ENCODE data around the gene UQCRQ. TPM values are rescaled to one million over a fixed set of nuclear protein-coding genes. Genes with fewer than 3 reads are reported as not detected.

Gene UQCRQ
- total and polyA plus RNA-seq, 9 of the 15 experiments (the other 6 are each of a cell fraction or from before 2014, with no cell fraction given), result 235 to 2,421 (median 883) TPM

GRCh38 chr5:132853323-132853722 is 13.1 kb upstream of the UQCRQ start (continued):
- no peak for TF ChIP-seq THRAP3 (IDR thresholded peaks at IDR 0.05; ENCODE audit: borderline replicate concordance)
- no peak for TF ChIP-seq ZFPM2 (CRISPR knock-in tag; IDR thresholded peaks at IDR 0.05)
- TF ChIP-seq ZNF324 (CRISPR knock-in tag; IDR thresholded peaks at IDR 0.05), result no peak
- no peak for TF ChIP-seq THRA (IDR thresholded peaks at IDR 0.05)
- no peak for TF ChIP-seq PCBP1 (IDR thresholded peaks at IDR 0.05; ENCODE audit: low read depth, low read length, poor library complexity, severe bottlenecking)
- no peak for TF ChIP-seq HNRNPUL1 (IDR thresholded peaks at IDR 0.05; ENCODE audit: low read length)
- TF ChIP-seq HMG20A (CRISPR knock-in tag; conservative IDR thresholded peaks at IDR 0.05), result no peak
- no peak for TF ChIP-seq TAF7 (tag; IDR thresholded peaks at IDR 0.05)
- TF ChIP-seq RCOR1 (IDR thresholded peaks at IDR 0.05; ENCODE audit: borderline replicate concordance in 1 of 2, low read depth in 2 of 2, low read length in 2 of 2), result no peak

- CTCF ChIA-PET (ENCODE audit: low intra/inter-chr PET ratio), result no interaction called here
- H3K79me2 ChIP-seq (ENCODE audit: control insufficient read depth, insufficient read depth, low read length), result no peaks in the 10 kb centered on the region
- H3K4me1 ChIP-seq (replicated peaks in 1 of 2; ENCODE audit: control insufficient read depth in 2 of 2, insufficient read depth in 2 of 2, low read length in 2 of 2), result peaks cover under 1 to 14% of the 10 kb centered on the region in 2 experiments; a peak in 3 of 5 replicates
- no peaks in the 10 kb centered on the region for H3K9me3 ChIP-seq (replicated peaks; ENCODE audit: control insufficient read depth, insufficient read depth, low read depth, low read length)
- no peak overlapping the region for H3K4me3 ChIP-seq
- DNase-seq (ENCODE audit: extremely low read depth in 1 of 4, low spot score in 3 of 4) (no peak), ATAC-seq (no peak), FAIRE-seq (no peak)
- H3K36me3 ChIP-seq (ENCODE audit: control insufficient read depth, insufficient read depth, low read length), result no peaks in the 10 kb centered on the region
- WGBS (ENCODE audit: insufficient coverage, low coverage, missing lambda C conversion rate), result 10% methylated on average over 1 of the region's 1 CpG
- TF ChIP-seq SMAD4 (CRISPR knock-in tag; conservative IDR thresholded peaks at IDR 0.05) (no peak), ZBTB7A (IDR thresholded peaks at IDR 0.05; ENCODE audit: borderline replicate concordance, control insufficient read depth, low read depth, low read length) (no peak), TSC22D4 (tag; IDR thresholded peaks at IDR 0.05) (no peak), CSDE1 (IDR thresholded peaks at IDR 0.05) (no peak), DIDO1 (tag; IDR thresholded peaks at IDR 0.05; ENCODE audit: low read depth) (no peak), MBD2 (IDR thresholded peaks at IDR 0.05; ENCODE audit: borderline replicate concordance, low read depth) (no peak), ZKSCAN1 (IDR thresholded peaks at IDR 0.05; ENCODE audit: low read depth, low read length) (no peak), ZBTB33 (CRISPR knock-in tag; IDR thresholded peaks at IDR 0.05) (no peak), JUN (IDR thresholded peaks at IDR 0.05; ENCODE audit: borderline replicate concordance, low read depth, low read length) (no peak), JUN (CRISPR knock-in tag; IDR thresholded peaks at IDR 0.05; ENCODE audit: borderline replicate concordance) (no peak), LARP7 (IDR thresholded peaks at IDR 0.05) (no peak)
- no peaks in the 10 kb centered on the region for H3K27me3 ChIP-seq (ENCODE audit: control insufficient read depth in 2 of 2, insufficient read depth in 2 of 2, low read length in 2 of 2)
- H3K9me1 ChIP-seq (ENCODE audit: control insufficient read depth, insufficient read depth, low read length), result no peaks in the 10 kb centered on the region
- in situ Hi-C loops (cut with MboI) (no loop called here), intact Hi-C loops (cut with micrococcal nuclease) (no loop called here)
- no peak overlapping the region for H3K4me2 ChIP-seq (ENCODE audit: insufficient read depth, low read length)
- no peaks in the 10 kb centered on the region for H4K20me1 ChIP-seq (replicated peaks; ENCODE audit: control insufficient read depth, insufficient read depth, low read length)
- POLR2A ChIA-PET, result interaction anchor here (0.6 to 3.0 kb wide), 6 partner anchors 10 to 40 kb away, joined by 3 to 17 read pairs (median 6); partner anchors contain the start of genes GDF9 and UQCRQ
- no peak overlapping the region for H3K9ac ChIP-seq (ENCODE audit: insufficient read depth in 1 of 2, low read depth in 2 of 2, low read length in 2 of 2)
- no TSS peak for BruUV-seq (replicated peaks)
- no peak overlapping the region for H3K27ac ChIP-seq (ENCODE audit: extremely low read depth, low read depth, low read length)
- H2AFZ ChIP-seq (ENCODE audit: low read depth, low read length), result no peak overlapping the region
Observed at GRCh38 chr5:132853790-132854189, 12.7 kb upstream of the UQCRQ start.
